NCI-H1105 (cell line): Measurements from ENCODE around the gene HCFC1R1.

ENCODE experiments used
- DNase-seq: peaks from one replicate; lab custom pipeline; 2025; lab: John Stamatoyannopoulos, UW

Gene HCFC1R1

GRCh38 chr16:2975161-2975795, 48.5 kb downstream of the HCFC1R1 start:
- no peak for DNase-seq

- no peak for DNase-seq
Observed at GRCh38 chr16:2974319-2975056, 49.3 kb downstream of the HCFC1R1 start.

- DNase-seq, result no peak
Observed at GRCh38 chr16:2973605-2974318, 50.0 kb downstream of the HCFC1R1 start.

- no peak for DNase-seq
Observed at GRCh38 chr16:2973093-2973492, 50.6 kb downstream of the HCFC1R1 start.
